Activated CD4-positive, alpha-beta memory T cell treated with anti-CD3 and anti-CD28 coated beads for 36 hours (primary cell): ENCODE results near the gene RNF31. TPM values are rescaled to one million over a fixed set of nuclear protein-coding genes. Genes with fewer than 3 reads are reported as not detected.
A peak's percentile ranks its signal among the peaks of the same experiment; 100 is the strongest.

ENCODE experiments used
- CTCF ChIA-PET: fragments of 350-600 bp; sonication (Branson Sonifier 250); formaldehyde crosslinking; loops from one replicate; lab custom pipeline; 2021; ENCODE audit warnings: antibody characterized with exemption, inconsistent platforms; lab: Charles Lee
- POLR2A ChIA-PET: fragments of 350-600 bp; sonication (Branson Sonifier 250); formaldehyde crosslinking; loops from one replicate; lab custom pipeline; 2021; ENCODE audit warnings: antibody characterized with exemption; lab: Charles Lee
- DNase-seq: peaks from one replicate; pipeline ENCODE4 v3.0.0-alpha.2; 2020
- H3K27ac Mint-ChIP-seq: one replicate; pipeline ENCODE4 v1.8.0; 2021; ENCODE audit warnings: mixed read lengths
- H3K27me3 Mint-ChIP-seq: one replicate; pipeline ENCODE4 v1.8.0; 2021; ENCODE audit warnings: mixed read lengths
- H3K36me3 Mint-ChIP-seq: one replicate; pipeline ENCODE4 v1.8.0; 2021; ENCODE audit warnings: mixed read lengths
- H3K4me1 Mint-ChIP-seq: one replicate; pipeline ENCODE4 v1.8.0; 2021; ENCODE audit warnings: low read depth, mixed read lengths
- H3K4me3 Mint-ChIP-seq: one replicate; pipeline ENCODE4 v1.8.0; 2021; ENCODE audit warnings: mild to moderate bottlenecking, mixed read lengths
- H3K9me3 Mint-ChIP-seq: one replicate; pipeline ENCODE4 v1.8.0; 2021; ENCODE audit warnings: mixed read lengths
- intact Hi-C: fragments of 100-400 bp; cut with micrococcal nuclease; formaldehyde crosslinking; loops from one replicate; pipeline ENCODE4 v1.15.1; 2023
- total RNA-seq, 2 experiments: library from RNA; stranded (reverse); gene quantifications; one replicate each; pipeline ENCODE4 v1.2.3, GENCODE V29; 2021

The RNF31 gene
- total RNA-seq, 2 experiments from 2014 or later, result 75.5 to 80.4 TPM

DNA sequence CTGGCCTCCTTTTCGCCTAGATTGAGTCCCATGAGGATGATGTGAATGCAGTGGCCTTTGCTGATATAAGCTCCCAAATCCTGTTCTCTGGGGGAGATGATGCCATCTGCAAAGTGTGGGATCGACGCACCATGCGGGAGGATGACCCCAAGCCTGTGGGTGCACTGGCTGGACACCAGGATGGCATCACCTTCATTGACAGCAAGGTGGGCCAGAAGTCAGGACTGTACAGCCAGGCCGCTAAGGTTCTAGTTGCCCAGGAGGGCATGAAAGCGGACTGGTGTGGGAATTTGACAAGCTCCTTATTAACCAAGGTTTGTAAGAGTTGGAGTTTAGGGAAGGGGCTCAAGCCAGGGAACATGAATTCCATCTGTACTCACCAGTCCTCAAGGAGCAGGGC lies 27.6 kb upstream of the RNF31 start:
- Mint-ChIP-seq H3K36me3 (peaks cover 49% of the 10 kb centered on the region), H3K9me3 (no peaks in the 10 kb centered on the region), H3K27me3 (no peaks in the 10 kb centered on the region), H3K4me3 (no peak overlapping the region), H3K27ac (no peak overlapping the region), H3K4me1 (peaks cover 20% of the 10 kb centered on the region)
- ChIA-PET CTCF (interaction anchor here (1.0 kb wide), 1 partner anchor 11 kb away, joined by 7 read pairs; no protein-coding TSS in a partner anchor), POLR2A (interaction anchor here (1.1 to 6.6 kb wide), 2 partner anchors 13 to 17 kb away, joined by 4 to 73 read pairs; partner anchors contain the start of gene PSME1)
- intact Hi-C loops, result no loop called here
- DNase-seq, result no peak

DNA sequence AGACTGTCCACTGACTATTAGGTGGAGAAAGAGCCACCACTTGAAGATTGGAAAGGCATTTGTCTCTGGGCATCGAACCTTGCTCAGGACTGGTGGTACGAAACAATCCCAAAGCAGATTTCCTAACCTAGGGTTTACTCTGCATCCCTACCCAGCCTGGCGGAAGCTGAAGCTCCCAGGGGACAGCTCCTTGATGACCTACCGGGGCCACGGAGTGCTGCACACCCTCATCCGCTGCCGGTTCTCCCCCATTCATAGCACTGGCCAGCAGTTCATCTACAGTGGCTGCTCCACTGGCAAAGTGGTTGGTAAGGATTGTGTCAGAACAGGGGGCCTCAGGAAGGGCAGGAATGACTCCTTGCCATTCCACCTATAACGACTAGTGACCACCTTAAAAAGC lies 26.1 kb upstream of the RNF31 start:
- ChIA-PET CTCF (no interaction called here), POLR2A (interaction anchor here (0.8 to 1.0 kb wide), 2 partner anchors 13 kb away, joined by 3 to 4 read pairs; no protein-coding TSS in a partner anchor)
- Mint-ChIP-seq H3K4me3 (no peak overlapping the region), H3K27ac (no peak overlapping the region), H3K4me1 (peaks cover 11% of the 10 kb centered on the region), H3K27me3 (no peaks in the 10 kb centered on the region), H3K36me3 (peaks cover 40% of the 10 kb centered on the region), H3K9me3 (no peaks in the 10 kb centered on the region)
- intact Hi-C loops, result no loop called here
- DNase-seq, result no peak

DNA sequence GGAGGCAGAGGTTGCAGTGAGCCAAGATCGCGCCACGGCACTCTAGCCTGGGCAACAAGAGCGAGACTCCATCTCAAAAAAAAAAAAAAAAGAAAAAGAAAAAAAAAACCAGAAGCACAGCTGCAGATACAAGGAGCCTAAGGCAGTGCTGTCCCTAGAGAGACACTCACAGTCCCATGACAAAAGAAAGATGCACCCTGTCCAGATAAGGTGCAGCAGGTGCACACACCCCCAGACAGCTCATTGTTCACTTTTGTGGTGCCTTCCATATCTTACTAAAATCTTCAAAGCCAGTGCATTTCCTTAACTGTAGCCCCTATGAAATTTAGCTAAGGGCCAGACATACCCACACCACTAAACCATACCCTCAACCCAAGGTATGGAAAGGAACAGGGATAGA lies 24.9 kb upstream of the RNF31 start:
- H3K27ac Mint-ChIP-seq, result no peak overlapping the region
- POLR2A ChIA-PET, result no interaction called here

DNA sequence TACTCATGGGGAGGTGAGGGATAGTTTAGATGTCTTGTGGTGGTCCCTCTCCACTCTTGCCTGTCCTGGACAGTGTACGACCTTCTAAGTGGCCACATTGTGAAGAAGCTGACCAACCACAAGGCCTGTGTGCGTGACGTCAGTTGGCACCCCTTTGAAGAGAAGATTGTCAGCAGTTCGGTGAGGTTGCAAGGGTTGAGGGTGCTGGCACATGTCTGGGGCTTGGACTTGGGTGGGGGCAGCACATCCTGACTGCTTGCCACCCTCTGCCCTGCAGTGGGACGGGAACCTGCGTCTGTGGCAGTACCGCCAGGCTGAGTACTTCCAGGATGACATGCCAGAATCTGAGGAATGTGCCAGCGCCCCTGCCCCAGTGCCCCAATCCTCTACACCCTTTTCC lies 24.4 kb upstream of the RNF31 start:
- POLR2A ChIA-PET, result no interaction called here
- Mint-ChIP-seq H3K9me3 (no peaks in the 10 kb centered on the region), H3K27me3 (no peaks in the 10 kb centered on the region), H3K27ac (no peak overlapping the region), H3K4me3 (no peak overlapping the region), H3K36me3 (peaks cover 29% of the 10 kb centered on the region), H3K4me1 (no peaks in the 10 kb centered on the region)
- intact Hi-C loops, result no loop called here
- CTCF ChIA-PET, result interaction anchor here (1.5 kb wide), 1 partner anchor 13 kb away, joined by 3 read pairs; the partner anchor contains the start of gene PSME1
- no peak for DNase-seq

More for the DNA sequence above, 24.9 kb upstream of the RNF31 start:
- intact Hi-C loops, result no loop called here
- Mint-ChIP-seq H3K27me3 (no peaks in the 10 kb centered on the region), H3K4me1 (no peaks in the 10 kb centered on the region), H3K4me3 (no peak overlapping the region), H3K9me3 (no peaks in the 10 kb centered on the region), H3K36me3 (peaks cover 33% of the 10 kb centered on the region)
- DNase-seq, result no peak
- CTCF ChIA-PET, result no interaction called here

DNA sequence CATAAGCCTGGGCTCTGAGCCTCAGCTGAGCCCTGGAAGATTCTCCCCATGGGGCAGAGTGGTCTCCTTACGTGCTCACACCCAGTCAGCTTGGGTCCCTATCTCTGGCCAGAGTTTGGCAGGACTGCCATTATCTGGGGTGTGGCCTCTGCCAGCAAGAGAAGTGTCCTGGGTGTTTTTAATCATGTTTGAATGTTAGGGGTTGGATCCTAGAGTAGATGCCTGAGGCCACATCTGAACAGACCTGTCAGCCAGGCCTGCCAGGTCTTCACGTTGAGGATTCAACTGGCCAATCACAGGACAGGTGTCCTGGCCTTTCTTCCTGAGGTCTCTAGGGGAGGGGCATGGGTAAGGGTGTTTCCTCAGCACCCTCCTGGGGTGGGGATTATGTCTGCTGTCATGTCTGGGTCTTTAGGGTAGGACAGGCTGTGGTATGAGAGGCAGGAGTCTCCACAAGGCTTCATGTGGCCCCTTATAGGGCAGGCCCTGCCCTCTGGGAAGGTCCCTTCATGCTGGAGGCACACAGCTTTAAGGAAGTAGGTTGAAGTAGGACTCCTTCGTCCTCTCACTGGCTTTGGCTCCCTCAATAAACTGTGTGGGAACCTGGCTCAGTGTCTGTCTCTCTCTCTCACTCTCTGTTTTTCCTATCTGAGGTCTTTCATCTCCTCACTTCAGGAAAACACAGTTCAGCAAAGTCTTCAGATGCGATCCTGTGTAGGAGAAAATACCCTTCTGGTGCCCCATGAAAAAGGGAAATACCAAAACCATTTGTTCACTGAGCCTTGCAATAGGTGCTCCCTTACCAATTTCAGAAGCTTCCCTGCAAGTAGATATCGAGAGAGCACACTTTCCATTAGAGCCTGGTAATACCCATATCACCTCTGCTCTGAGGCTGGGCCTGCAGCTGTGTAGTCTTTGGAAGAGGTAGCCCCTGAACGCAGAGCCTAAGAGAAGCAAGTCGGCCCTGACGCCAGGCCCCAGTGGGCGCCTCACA lies 23.6 kb upstream of the RNF31 start:
- intact Hi-C loops, result no loop called here
- Mint-ChIP-seq H3K9me3 (no peaks in the 10 kb centered on the region), H3K36me3 (peaks cover 25% of the 10 kb centered on the region), H3K4me1 (no peaks in the 10 kb centered on the region), H3K27me3 (no peaks in the 10 kb centered on the region), H3K27ac (no peak overlapping the region), H3K4me3 (no peak overlapping the region)
- ChIA-PET POLR2A (interaction anchor here (0.6 to 4.9 kb wide), 3 partner anchors 8 to 91 kb away, joined by 3 to 27 read pairs (median 4); partner anchors contain the start of genes DCAF11, NRL and PSME1), CTCF (interaction anchor here (0.8 to 1.5 kb wide), 4 partner anchors 12 to 38 kb away, joined by 3 to 5 read pairs (median 4); partner anchors contain the start of genes IRF9 and PSME1)
- DNase-seq, result no peak

DNA sequence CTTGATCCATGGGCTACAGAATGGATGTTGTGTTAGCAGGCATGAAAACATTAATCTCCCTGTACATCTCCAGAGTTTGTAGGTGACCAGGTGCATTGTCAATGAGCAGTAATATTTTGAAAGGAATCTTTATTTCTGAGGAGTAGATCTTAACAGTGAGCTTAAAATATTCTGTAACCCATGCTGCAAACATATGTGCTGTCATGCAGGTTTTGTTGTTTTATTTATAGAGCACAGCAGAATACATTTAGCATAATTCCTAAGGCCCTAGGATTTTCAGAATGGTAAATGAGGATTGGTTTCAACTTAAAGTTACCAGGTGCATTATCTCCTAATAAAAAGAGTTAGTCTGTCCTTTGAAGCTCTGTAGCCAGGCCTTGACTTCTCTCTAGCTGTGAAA lies 20.4 kb upstream of the RNF31 start:
- H3K4me1 Mint-ChIP-seq, result peaks cover 5% of the 10 kb centered on the region
- ChIA-PET POLR2A (interaction anchor here (1.2 to 4.9 kb wide), 3 partner anchors 9 to 20 kb away, joined by 3 to 27 read pairs (median 8); partner anchors contain the start of genes DCAF11, NRL, PSME1 and PSME2), CTCF (interaction anchor here (0.6 to 1.7 kb wide), 2 partner anchors 17 to 19 kb away, joined by 3 read pairs; no protein-coding TSS in a partner anchor)
- intact Hi-C loops, result no loop called here
- no peaks in the 10 kb centered on the region for H3K9me3 Mint-ChIP-seq
- DNase-seq, result no peak
- H3K27me3 Mint-ChIP-seq, result no peaks in the 10 kb centered on the region
- H3K36me3 Mint-ChIP-seq, result peaks cover 9% of the 10 kb centered on the region
- no peak overlapping the region for H3K4me3 Mint-ChIP-seq
- no peak overlapping the region for H3K27ac Mint-ChIP-seq

DNA sequence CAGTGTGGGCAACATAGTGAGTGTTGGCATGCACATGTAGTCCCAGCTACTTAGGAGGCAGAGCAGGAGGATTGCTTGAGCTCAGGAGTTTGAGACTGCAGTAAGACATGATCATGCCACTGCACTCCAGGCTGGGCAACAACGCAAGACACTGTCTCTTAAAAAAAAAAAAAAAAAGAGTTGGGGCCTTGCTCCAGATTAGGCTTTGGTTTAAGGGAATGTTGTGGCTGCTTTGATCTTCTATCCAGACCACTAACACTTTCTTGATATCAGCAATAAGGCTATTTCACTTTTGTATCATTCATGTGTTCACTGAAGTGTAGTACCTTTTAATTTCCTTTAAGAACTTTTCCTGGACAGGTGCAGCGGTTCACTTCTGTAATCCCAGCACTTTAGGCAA lies 19.6 kb upstream of the RNF31 start:
- Mint-ChIP-seq H3K4me1 (peaks cover 12% of the 10 kb centered on the region), H3K36me3 (peaks cover 5% of the 10 kb centered on the region), H3K27ac (no peak overlapping the region), H3K9me3 (no peaks in the 10 kb centered on the region), H3K27me3 (no peaks in the 10 kb centered on the region), H3K4me3 (no peak overlapping the region)
- ChIA-PET POLR2A (interaction anchor here (4.9 kb wide), 1 partner anchor 12 kb away, joined by 27 read pairs; the partner anchor contains the start of genes DCAF11 and NRL), CTCF (interaction anchor here (0.6 to 1.7 kb wide), 2 partner anchors 18 to 19 kb away, joined by 3 read pairs; no protein-coding TSS in a partner anchor)
- intact Hi-C loops, result no loop called here
- no peak for DNase-seq

DNA sequence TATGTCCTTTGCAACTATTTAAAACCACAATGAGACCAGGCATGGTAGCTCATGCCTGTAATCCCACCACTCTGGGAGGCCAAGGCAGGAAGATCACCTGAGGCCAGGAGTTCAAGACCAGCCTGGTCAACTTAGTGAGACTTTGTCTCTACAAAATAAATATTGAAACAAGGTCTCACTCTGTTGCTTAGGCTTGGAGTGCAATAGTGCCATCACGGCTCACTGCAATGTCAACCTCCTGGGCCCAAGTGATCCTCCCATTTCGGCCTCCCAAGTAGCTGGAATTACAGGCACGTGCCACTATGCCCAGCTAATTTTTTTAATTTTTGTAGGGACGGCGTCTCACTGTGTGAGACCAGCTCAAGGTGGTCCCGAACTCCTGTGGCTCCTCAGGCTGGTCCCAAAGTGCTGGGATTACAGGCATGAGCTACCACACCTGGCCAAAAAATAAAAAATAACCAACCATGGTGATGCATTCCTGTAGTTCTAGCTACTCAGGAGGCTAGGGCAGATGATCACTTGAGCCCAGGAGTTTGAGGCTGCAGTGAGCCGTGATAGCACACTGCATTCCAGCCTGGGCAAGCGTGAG lies 17.8 kb upstream of the RNF31 start:
- no peak for DNase-seq
- Mint-ChIP-seq H3K9me3 (no peaks in the 10 kb centered on the region), H3K27ac (no peak overlapping the region), H3K27me3 (no peaks in the 10 kb centered on the region), H3K4me1 (peaks cover 18% of the 10 kb centered on the region), H3K4me3 (no peak overlapping the region), H3K36me3 (no peaks in the 10 kb centered on the region)
- CTCF ChIA-PET, result interaction anchor here (0.7 kb wide), 1 partner anchor 38 kb away, joined by 3 read pairs; no protein-coding TSS in a partner anchor
- intact Hi-C loops, result no loop called here
- POLR2A ChIA-PET, result interaction anchor here (0.6 kb wide), 1 partner anchor 17 kb away, joined by 3 read pairs; the partner anchor contains the start of gene PSME2

DNA sequence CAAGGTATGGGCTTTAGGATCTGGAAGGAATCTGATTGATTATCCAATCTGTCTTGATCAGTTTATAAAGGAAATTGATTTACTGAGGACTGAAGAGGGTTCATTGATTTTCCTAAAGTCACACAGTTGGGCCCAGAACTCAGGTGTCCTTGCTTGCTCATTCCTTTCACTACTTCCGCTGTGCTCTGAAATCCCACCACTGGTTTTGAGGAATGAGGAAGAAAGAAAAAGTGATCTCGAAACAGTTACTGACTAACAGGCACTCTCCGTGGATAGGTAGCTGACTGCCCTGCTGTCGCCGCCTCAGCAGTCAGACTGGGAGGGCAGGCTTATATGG lies 16.9 kb upstream of the RNF31 start, which contains the start of gene FITM1:
Gene FITM1 (plus strand): TSS at position 280 of the 337 bp plus-strand sequence. CDS start 905 bp downstream, outside the sequence.
- Mint-ChIP-seq H3K4me3 (no peak within 1 kb of the TSS), H3K27ac (no peak within 1 kb of the TSS), H3K36me3 (no peaks in the 10 kb centered on the region), H3K27me3 (no peaks in the 10 kb centered on the region), H3K9me3 (no peaks in the 10 kb centered on the region), H3K4me1 (peaks cover 22% of the 10 kb centered on the region)
- no peak for DNase-seq
- ChIA-PET POLR2A (no interaction called here), CTCF (interaction anchor here (0.8 to 0.9 kb wide), 2 partner anchors 11 to 72 kb away, joined by 3 read pairs; partner anchors contain the start of gene EMC9)
- intact Hi-C loops, result no loop called here

DNA sequence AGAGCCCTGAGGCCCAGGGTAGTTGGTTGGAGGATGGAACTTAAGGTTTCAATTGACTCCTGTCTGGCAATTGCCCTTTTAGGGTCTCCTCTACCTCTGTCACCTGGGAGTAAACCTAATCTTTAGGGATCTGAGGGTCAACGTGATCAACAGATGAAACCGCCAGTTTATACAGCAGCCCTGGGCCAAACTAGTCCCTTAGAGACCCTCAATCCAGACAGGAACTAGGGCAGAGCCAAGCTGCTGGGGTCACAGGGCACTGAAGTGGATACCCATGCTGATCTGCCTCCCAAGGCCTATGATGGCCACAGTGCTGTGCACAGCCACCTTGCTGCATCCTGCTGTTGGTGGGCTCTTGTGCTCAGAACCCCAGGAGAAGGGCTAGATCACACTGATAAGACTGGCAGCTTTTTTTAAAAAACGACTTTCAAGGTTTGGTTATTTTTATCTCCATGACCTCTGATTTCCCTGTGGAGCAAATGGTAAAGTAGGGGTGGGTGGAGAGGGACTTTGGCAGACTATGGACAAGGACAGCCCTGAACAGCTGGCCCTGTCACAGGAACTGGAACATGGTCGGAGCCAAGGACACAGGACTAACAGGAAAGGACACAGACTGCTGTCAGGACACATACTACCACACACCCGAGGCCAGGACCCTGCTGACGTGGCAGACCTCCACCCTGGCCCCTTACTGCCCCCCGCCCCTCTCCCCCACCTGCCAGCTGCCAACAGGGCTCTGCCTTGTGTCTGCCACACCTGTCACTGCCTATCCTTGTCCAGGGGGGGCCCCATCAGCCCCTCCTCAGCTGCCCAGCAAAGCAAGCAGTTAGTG lies 16.4 kb upstream of the RNF31 start:
- DNase-seq, result no peak
- Mint-ChIP-seq H3K9me3 (no peaks in the 10 kb centered on the region), H3K36me3 (no peaks in the 10 kb centered on the region), H3K4me1 (peaks cover 24% of the 10 kb centered on the region), H3K27me3 (no peaks in the 10 kb centered on the region), H3K4me3 (no peak overlapping the region), H3K27ac (no peak overlapping the region)
- ChIA-PET CTCF (interaction anchor here (0.6 to 0.9 kb wide), 3 partner anchors 10 to 167 kb away, joined by 3 read pairs; partner anchors contain the start of gene EMC9), POLR2A (no interaction called here)
- intact Hi-C loops, result no loop called here

DNA sequence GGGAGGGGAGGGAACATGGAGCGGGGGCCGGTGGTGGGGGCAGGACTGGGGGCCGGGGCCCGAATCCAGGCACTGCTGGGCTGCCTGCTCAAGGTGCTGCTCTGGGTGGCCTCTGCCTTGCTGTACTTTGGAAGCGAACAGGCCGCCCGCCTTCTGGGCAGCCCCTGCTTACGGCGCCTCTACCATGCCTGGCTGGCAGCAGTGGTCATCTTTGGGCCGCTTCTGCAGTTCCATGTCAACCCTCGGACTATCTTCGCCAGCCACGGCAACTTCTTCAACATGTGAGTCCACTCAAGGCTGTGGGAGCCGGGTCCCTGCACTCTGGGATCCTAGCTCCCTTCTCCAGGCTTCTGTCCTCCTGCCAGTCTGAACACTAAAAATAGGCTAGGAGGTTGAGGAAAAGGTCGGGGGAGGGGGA lies 15.7 kb upstream of the RNF31 start:
- Mint-ChIP-seq H3K36me3 (peaks cover 2% of the 10 kb centered on the region), H3K4me3 (no peak overlapping the region), H3K27me3 (no peaks in the 10 kb centered on the region), H3K9me3 (no peaks in the 10 kb centered on the region), H3K27ac (peak overlapping the region; percentile 72), H3K4me1 (peaks cover 24% of the 10 kb centered on the region)
- POLR2A ChIA-PET, result no interaction called here
- intact Hi-C loops, result no loop called here
- CTCF ChIA-PET, result interaction anchor here (1.3 kb wide), 1 partner anchor 17 kb away, joined by 3 read pairs; the partner anchor contains the start of genes DCAF11 and NRL
- no peak for DNase-seq
